ENCODE measurements around the gene ABHD2.

ABHD2 gene

DNA sequence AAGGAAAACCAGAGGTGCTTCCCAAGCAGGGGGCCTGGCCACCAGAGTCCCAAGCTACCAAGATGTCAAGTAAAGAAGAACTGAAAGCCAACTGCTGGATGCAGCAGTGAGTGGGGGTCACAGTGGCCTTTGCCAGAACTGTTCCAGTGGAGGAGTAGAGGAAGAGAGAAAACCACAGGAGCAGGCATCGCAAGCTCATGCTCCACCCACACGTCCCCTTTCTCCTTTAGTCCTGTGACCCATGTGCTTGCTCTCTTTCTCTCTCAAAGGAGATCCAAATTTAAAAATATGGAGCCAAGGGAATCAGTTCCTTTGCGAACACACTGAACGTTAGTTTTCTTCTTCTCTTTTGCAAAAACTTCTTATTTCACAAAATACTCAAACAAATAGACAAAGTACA lies 12.4 kb upstream of the ABHD2 start:
- Histone ChIP-seq H3K27ac (ENCODE audit: low read length) (no peak overlapping the region), H3K79me2 (ENCODE audit: insufficient read depth, low read length) (no peaks in the 10 kb centered on the region), H3K9ac (ENCODE audit: low read depth, low read length) (no peak overlapping the region), H3K4me2 (ENCODE audit: insufficient read depth, low read length) (no peak overlapping the region), H2AFZ (ENCODE audit: low read depth, low read length) (no peak overlapping the region), H4K20me1 (ENCODE audit: insufficient read depth, low read length) (no peaks in the 10 kb centered on the region), H3K4me3 (ENCODE audit: low read depth in 1 of 2, low read length in 2 of 2) (no peak overlapping the region), H3K27me3 (ENCODE audit: insufficient read depth, low read length, poor library complexity) (no peaks in the 10 kb centered on the region), H3K9me3 (ENCODE audit: insufficient read depth, low read length, severe bottlenecking) (no peaks in the 10 kb centered on the region), H3K36me3 (ENCODE audit: insufficient read depth, low read length) (no peaks in the 10 kb centered on the region), H3K4me1 (ENCODE audit: insufficient read depth, low read length) (no peaks in the 10 kb centered on the region)
- ATAC-seq (ENCODE audit: insufficient read depth, low read depth) (no peak), DNase-seq (no peak)
- no peak for TF ChIP-seq CTCF (IDR thresholded peaks at IDR 0.05; ENCODE audit: borderline replicate concordance, extremely low read depth, low read length, poor library complexity, severe bottlenecking)
- TF ChIP-seq EZH2 (IDR thresholded peaks at IDR 0.05; ENCODE audit: borderline replicate concordance, low read depth, low read length, severe bottlenecking) = no peak

DNA sequence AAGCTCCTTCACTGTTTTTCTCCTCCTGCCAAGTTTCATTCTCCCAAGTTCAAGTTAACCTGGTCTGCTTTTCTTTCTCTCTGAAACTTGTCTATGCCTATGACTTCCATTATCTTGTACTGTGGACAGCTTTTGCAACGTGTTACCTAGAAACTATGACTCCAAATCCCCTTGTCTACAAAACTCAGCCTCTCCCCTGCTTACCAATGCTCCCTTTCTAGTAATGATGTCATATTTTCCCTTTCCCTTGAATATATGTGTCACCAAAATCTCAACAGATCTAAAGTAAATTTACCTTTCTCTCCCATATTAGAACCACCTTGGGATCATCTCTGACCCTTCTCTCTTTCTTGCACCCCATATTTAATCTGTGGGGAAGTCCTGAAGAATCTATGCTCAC lies 10.5 kb upstream of the ABHD2 start:
- H2AFZ ChIP-seq (ENCODE audit: low read depth, low read length) = no peak overlapping the region
- H3K27ac ChIP-seq (ENCODE audit: low read length) = no peak overlapping the region
- no peak overlapping the region for H3K4me2 ChIP-seq (ENCODE audit: insufficient read depth, low read length)
- no peaks in the 10 kb centered on the region for H3K79me2 ChIP-seq (ENCODE audit: insufficient read depth, low read length)
- H3K36me3 ChIP-seq (ENCODE audit: insufficient read depth, low read length) = no peaks in the 10 kb centered on the region
- H3K4me1 ChIP-seq (ENCODE audit: insufficient read depth, low read length) = no peaks in the 10 kb centered on the region
- H3K9ac ChIP-seq (ENCODE audit: low read depth, low read length) = no peak overlapping the region
- ATAC-seq (ENCODE audit: insufficient read depth, low read depth) = no peak
- TF ChIP-seq CTCF (IDR thresholded peaks at IDR 0.05; ENCODE audit: borderline replicate concordance, extremely low read depth, low read length, poor library complexity, severe bottlenecking) = no peak
- TF ChIP-seq EZH2 (IDR thresholded peaks at IDR 0.05; ENCODE audit: borderline replicate concordance, low read depth, low read length, severe bottlenecking) = no peak
- H4K20me1 ChIP-seq (ENCODE audit: insufficient read depth, low read length) = no peaks in the 10 kb centered on the region
- H3K4me3 ChIP-seq (ENCODE audit: low read depth in 1 of 2, low read length in 2 of 2) = no peak overlapping the region
- H3K9me3 ChIP-seq (ENCODE audit: insufficient read depth, low read length, severe bottlenecking) = no peaks in the 10 kb centered on the region
- no peaks in the 10 kb centered on the region for H3K27me3 ChIP-seq (ENCODE audit: insufficient read depth, low read length, poor library complexity)
- DNase-seq = no peak

GRCh38 chr15:89078851-89079810 lies 9.1 kb upstream of the ABHD2 start:
- TF ChIP-seq CTCF (IDR thresholded peaks at IDR 0.05; ENCODE audit: borderline replicate concordance, extremely low read depth, low read length, poor library complexity, severe bottlenecking) (no peak), EZH2 (IDR thresholded peaks at IDR 0.05; ENCODE audit: borderline replicate concordance, low read depth, low read length, severe bottlenecking) (no peak)
- no peak overlapping the region for H2AFZ ChIP-seq (ENCODE audit: low read depth, low read length)

More at GRCh38 chr15:89078851-89079810, 9.1 kb upstream of the ABHD2 start:
- Histone ChIP-seq H3K9me3 (ENCODE audit: insufficient read depth, low read length, severe bottlenecking) (no peaks in the 10 kb centered on the region), H3K27me3 (ENCODE audit: insufficient read depth, low read length, poor library complexity) (no peaks in the 10 kb centered on the region), H3K4me3 (ENCODE audit: low read depth in 1 of 2, low read length in 2 of 2) (no peak overlapping the region), H3K27ac (ENCODE audit: low read length) (no peak overlapping the region), H3K79me2 (ENCODE audit: insufficient read depth, low read length) (no peaks in the 10 kb centered on the region), H3K4me1 (ENCODE audit: insufficient read depth, low read length) (no peaks in the 10 kb centered on the region), H4K20me1 (ENCODE audit: insufficient read depth, low read length) (no peaks in the 10 kb centered on the region), H3K9ac (ENCODE audit: low read depth, low read length) (no peak overlapping the region), H3K4me2 (ENCODE audit: insufficient read depth, low read length) (no peak overlapping the region), H3K36me3 (ENCODE audit: insufficient read depth, low read length) (no peaks in the 10 kb centered on the region)
- ATAC-seq (ENCODE audit: insufficient read depth, low read depth) (no peak), DNase-seq (no peak)

Measured in DND-41 (cell line).